Spinal cord (tissue), 10 donors: ENCODE results near the gene HACE1. TPM values are rescaled to one million over a fixed set of nuclear protein-coding genes. Genes with fewer than 3 reads are reported as not detected.

ENCODE experiments used
- DNase-seq, 6 donors: peaks; one replicate each; pipeline versions ENCODE4 v3.0.0 to v3.0.0-alpha.2; 2013 to 2015; ENCODE audit warnings: low spot score in 6 of 6, low read depth in 4 of 6
- H3K27ac ChIP-seq: one replicate; pipeline ENCODE4 v1.5.1; 2013; ENCODE audit warnings: low read depth, low read length, control low read depth
- H3K27me3 ChIP-seq: one replicate; pipeline ENCODE4 v1.6.1; 2013; ENCODE audit warnings: low read length; ENCODE audit not compliant: control insufficient read depth, insufficient read depth
- H3K36me3 ChIP-seq: one replicate; pipeline ENCODE4 v1.6.1; 2013; ENCODE audit warnings: low read length; ENCODE audit not compliant: control insufficient read depth, insufficient read depth
- H3K4me1 ChIP-seq: one replicate; pipeline ENCODE4 v1.6.1; 2013; ENCODE audit warnings: low read length; ENCODE audit not compliant: control insufficient read depth, insufficient read depth
- H3K4me3 ChIP-seq: one replicate; pipeline ENCODE4 v1.5.1; 2013; ENCODE audit warnings: low read depth, low read length, control low read depth
- H3K9me3 ChIP-seq: one replicate; pipeline ENCODE4 v1.6.1; 2013; ENCODE audit warnings: low read length; ENCODE audit not compliant: control insufficient read depth, insufficient read depth
- WGBS: methylation state at CpG from one replicate; pipeline ENCODE4 v1.1.5; 2013; ENCODE audit warnings: missing lambda C conversion rate; ENCODE audit not compliant: insufficient coverage; 5-methylcytosine and 5-hydroxymethylcytosine counted together
- polyA plus RNA-seq, 2 donors: library from polyadenylated mRNA; unstranded; fragments of 120-200 nt; gene quantifications; one replicate each; pipeline ENCODE4 v1.2.1, GENCODE V29; 2013; ENCODE audit not compliant: insufficient read length in 2 of 2
- total RNA-seq, 2 donors: library from RNA; depleted of rRNA in 1 of 2; stranded (reverse); fragments of 120-200 nt in 1 of 2; fragments of >200 nt in 1 of 2; gene quantifications; one replicate each; pipeline versions ENCODE4 v1.2.3 to v1.2.4, GENCODE V29; 2013 to 2014
- donor health status: healthy.

Gene HACE1
- total and polyA plus RNA-seq, 4 donors: 20.1 to 44.1 (median 22.4) TPM

GRCh38 chr6:104716858-104717257 is 142.9 kb downstream of the HACE1 start:
- no peaks in the 10 kb centered on the region for H3K4me1 ChIP-seq
- H3K36me3 ChIP-seq: no peaks in the 10 kb centered on the region
- H3K9me3 ChIP-seq: no peaks in the 10 kb centered on the region
- H3K4me3 ChIP-seq: no peak overlapping the region
- no peak for DNase-seq
- no peak overlapping the region for H3K27ac ChIP-seq
- 80% methylated on average over 1 of the region's 4 CpGs for WGBS
- no peaks in the 10 kb centered on the region for H3K27me3 ChIP-seq

GRCh38 chr6:104714796-104715195 is 144.9 kb downstream of the HACE1 start:
- Histone ChIP-seq H3K4me3 (no peak overlapping the region), H3K9me3 (no peaks in the 10 kb centered on the region), H3K36me3 (no peaks in the 10 kb centered on the region), H3K27ac (no peak overlapping the region), H3K27me3 (no peaks in the 10 kb centered on the region), H3K4me1 (no peaks in the 10 kb centered on the region)
- DNase-seq: no peak
- 60% methylated on average over 1 of the region's 3 CpGs for WGBS

- H3K27me3 ChIP-seq: no peaks in the 10 kb centered on the region
- DNase-seq: no peak
- WGBS: no CpG with 5 or more reads among the region's 2 CpGs
- no peaks in the 10 kb centered on the region for H3K4me1 ChIP-seq
- H3K27ac ChIP-seq: no peak overlapping the region
- no peaks in the 10 kb centered on the region for H3K9me3 ChIP-seq
- H3K4me3 ChIP-seq: no peak overlapping the region
- H3K36me3 ChIP-seq: no peaks in the 10 kb centered on the region
These were observed 145.7 kb downstream of the HACE1 start for GRCh38 chr6:104713982-104714381.

DNA sequence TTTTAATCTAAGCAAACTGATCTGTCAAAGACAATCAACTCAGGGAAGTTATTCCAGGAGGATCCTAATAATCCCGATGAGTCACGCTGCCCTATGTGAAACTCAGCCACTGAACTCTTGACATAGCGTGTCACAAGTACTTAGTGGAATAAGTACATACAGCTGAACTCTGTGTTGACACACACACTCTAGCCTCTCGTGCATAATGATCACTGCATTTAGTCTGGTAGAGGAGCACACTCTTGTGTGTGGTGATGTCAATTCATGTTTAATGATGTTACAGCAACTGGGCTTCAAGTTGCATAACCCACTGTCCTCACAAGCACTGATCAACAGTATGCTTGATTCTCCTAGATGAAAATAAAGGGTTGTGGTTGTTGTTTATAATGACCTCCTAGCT is 148.3 kb downstream of the HACE1 start:
- no peak for DNase-seq
- H3K27me3 ChIP-seq: no peaks in the 10 kb centered on the region

DNA sequence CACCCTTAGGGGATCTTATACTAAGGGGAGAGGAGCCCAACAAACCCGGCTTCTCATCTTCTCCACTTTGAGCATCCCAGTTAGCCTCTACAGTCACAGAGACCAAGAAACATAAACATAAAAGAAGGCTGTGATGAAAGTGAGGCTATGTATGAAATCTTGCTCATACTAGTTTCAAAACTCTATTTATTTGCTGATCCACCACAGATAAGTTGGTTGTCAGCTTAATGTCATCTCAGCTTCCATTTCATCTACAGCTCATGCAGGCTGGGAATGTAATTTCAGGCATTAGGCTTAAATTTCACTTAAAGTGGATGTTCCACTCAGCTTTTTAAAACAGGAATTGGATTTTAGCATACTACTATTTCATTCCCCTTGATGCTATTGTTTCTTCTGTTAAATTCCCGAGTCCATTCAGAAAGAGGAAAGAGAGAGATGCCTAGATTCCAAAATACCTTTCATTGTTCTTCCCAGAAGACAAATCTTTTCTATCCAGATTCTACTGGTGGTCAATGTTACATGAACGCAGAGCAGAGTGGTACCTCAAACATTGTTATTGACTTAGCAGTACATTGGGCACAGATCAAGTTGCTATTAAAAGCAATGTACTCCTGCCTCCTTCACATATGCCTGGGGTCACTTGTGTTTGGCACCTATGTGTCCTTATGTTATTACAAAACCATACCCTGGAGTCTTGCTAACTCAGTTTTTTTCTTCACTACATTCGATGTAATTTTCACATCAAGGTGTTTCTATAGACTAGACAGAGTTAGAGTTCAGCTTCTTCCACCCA is 149.0 kb downstream of the HACE1 start:
- Histone ChIP-seq H3K4me1 (no peaks in the 10 kb centered on the region), H3K9me3 (no peaks in the 10 kb centered on the region), H3K27ac (no peak overlapping the region), H3K36me3 (no peaks in the 10 kb centered on the region), H3K4me3 (no peak overlapping the region), H3K27me3 (no peaks in the 10 kb centered on the region)
- DNase-seq: no peak
- no CpG with 5 or more reads among the region's 4 CpGs for WGBS

More for the DNA sequence above, 148.3 kb downstream of the HACE1 start:
- H3K4me3 ChIP-seq: no peak overlapping the region
- H3K4me1 ChIP-seq: no peaks in the 10 kb centered on the region
- no peaks in the 10 kb centered on the region for H3K36me3 ChIP-seq
- no CpG with 5 or more reads among the region's 4 CpGs for WGBS
- no peaks in the 10 kb centered on the region for H3K9me3 ChIP-seq
- no peak overlapping the region for H3K27ac ChIP-seq

- 100% methylated on average over 1 of the region's 5 CpGs for WGBS
- H3K36me3 ChIP-seq: no peaks in the 10 kb centered on the region
- no peak for DNase-seq
- no peaks in the 10 kb centered on the region for H3K27me3 ChIP-seq
- no peak overlapping the region for H3K4me3 ChIP-seq
- no peaks in the 10 kb centered on the region for H3K4me1 ChIP-seq
- H3K27ac ChIP-seq: no peak overlapping the region
- no peaks in the 10 kb centered on the region for H3K9me3 ChIP-seq
These were observed 153.7 kb downstream of the HACE1 start for GRCh38 chr6:104705916-104706442.

DNA sequence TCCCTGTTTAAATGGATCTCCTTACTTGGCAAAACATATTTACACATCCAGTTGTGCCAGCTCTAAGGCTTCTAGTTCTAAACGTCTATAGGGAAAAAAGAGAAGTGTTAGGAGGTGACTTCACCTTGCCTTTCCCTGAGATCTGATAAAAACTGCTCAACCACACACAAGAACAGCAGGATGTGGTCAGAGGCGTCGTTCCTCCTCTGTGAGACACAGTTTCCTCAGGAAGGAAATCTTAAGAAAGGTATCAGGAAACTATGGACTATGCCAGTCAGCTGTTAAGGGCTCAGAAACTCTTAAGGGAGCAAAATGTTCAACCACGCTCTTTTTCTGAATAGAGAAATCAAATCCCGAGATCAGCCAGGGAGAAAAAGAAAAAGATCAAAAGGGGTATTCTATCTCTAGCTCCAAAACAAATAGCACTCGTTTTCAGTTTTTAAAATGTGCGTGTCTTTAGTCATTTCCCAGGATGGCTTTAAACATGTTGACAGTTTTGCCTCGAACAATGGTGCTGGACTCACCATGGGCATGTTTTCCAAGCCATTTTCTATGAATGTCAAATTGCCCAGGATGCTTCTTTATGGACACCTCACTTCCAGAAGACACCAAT is 154.5 kb downstream of the HACE1 start:
- WGBS: 57% methylated on average over 5 of the region's 8 CpGs
- no peak for DNase-seq

GRCh38 chr6:104704191-104704590 is 155.5 kb downstream of the HACE1 start:
- no peaks in the 10 kb centered on the region for H3K27me3 ChIP-seq
- no peak for DNase-seq
- H3K36me3 ChIP-seq: no peaks in the 10 kb centered on the region
- no peak overlapping the region for H3K27ac ChIP-seq
- no CpG with 5 or more reads among the region's 3 CpGs for WGBS
- H3K9me3 ChIP-seq: no peaks in the 10 kb centered on the region
- no peaks in the 10 kb centered on the region for H3K4me1 ChIP-seq
- H3K4me3 ChIP-seq: no peak overlapping the region

More for the DNA sequence above, 154.5 kb downstream of the HACE1 start:
- Histone ChIP-seq H3K4me1 (no peaks in the 10 kb centered on the region), H3K9me3 (no peaks in the 10 kb centered on the region), H3K36me3 (no peaks in the 10 kb centered on the region), H3K27ac (no peak overlapping the region), H3K27me3 (no peaks in the 10 kb centered on the region), H3K4me3 (no peak overlapping the region)

DNA sequence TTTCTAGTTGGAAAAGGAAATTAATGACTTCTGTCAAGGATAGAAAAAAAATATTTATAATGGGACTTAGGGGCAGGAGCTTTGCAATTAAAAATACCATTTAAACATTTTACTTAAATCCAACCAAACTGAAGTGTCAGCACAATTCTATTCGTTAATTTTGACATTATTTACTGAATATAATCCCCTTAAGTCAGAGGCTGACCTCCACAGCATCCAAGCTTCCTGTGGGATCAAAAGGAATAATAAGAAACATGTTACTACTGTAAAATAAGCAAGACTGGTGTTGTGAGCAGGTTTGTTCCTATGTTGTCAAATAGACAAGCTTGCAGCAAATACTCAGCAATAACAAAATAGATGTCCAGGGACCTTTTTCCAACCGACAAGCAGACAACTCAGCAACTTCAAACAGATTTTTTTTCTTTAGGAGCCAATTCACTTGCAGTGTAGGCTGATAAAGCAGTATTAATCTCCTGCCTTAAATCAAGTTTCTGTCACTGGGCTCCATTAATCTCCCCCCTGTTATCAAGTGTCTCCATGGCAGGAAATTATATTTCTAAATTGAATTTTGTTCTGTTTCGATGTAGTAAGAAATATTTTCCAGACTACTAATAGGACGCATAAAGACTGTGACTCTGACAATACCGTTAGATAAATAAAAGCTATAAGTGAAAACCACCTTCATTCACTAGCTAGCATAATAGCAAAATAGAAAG is 157.4 kb downstream of the HACE1 start:
- no CpG with 5 or more reads among the region's 5 CpGs for WGBS
- DNase-seq: peak in 1 of 6 donors; percentile 80
- H3K4me1 ChIP-seq: no peaks in the 10 kb centered on the region

More for the DNA sequence above, 157.4 kb downstream of the HACE1 start:
- H3K36me3 ChIP-seq: no peaks in the 10 kb centered on the region
- no peaks in the 10 kb centered on the region for H3K27me3 ChIP-seq
- no peak overlapping the region for H3K27ac ChIP-seq
- no peak overlapping the region for H3K4me3 ChIP-seq
- no peaks in the 10 kb centered on the region for H3K9me3 ChIP-seq
